GM10847 (cell line): ENCODE results near the gene UBE3C.
A peak's percentile ranks its signal among the peaks of the same experiment; 100 is the strongest.

ENCODE experiments used
- POLR2A ChIP-seq: IDR thresholded peaks from 2 replicates; pipeline ENCODE4 v1.6.1; 2011; ENCODE audit not compliant: insufficient read length; ENCODE audit errors: extremely low read depth

The UBE3C gene

DNA sequence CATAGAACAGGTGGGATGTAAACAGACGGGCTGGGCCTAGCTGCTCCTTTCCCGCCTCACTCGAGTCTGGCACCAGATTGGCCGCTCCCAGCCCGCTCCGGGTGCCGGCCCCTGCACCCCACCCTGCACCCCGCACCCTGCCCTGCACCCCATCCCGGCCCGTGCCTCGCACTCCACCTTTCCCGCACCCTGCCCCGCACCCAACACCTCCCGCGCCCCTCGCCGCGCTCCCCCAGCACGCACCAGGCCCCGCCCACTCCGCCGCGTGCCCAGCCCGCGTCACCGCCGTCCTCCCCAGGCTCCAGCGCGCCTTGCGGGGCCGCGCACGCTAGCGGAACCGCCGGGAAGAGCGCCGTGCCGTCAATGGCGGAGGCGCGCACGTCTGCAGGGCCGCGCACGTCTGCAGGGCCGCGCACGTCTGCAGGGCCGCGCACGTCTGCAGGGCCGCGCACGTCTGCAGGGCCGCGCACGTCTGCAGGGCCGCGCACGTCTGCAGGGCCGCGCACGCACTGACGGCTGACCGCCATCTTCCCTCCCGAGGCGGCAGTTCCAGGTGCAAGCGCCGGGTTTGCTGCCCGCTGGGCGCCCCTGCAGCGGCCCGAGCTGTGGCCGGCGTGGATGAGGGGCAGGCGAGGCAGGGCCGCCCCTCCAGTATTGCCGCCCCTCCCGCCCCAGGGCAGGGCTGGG, at the start of gene UBE3C:
Gene UBE3C (plus strand): TSS at position 503 of the 687 bp plus-strand sequence. CDS start 347 bp downstream, outside the sequence.
- peak; percentile 76 for TF ChIP-seq POLR2A

DNA sequence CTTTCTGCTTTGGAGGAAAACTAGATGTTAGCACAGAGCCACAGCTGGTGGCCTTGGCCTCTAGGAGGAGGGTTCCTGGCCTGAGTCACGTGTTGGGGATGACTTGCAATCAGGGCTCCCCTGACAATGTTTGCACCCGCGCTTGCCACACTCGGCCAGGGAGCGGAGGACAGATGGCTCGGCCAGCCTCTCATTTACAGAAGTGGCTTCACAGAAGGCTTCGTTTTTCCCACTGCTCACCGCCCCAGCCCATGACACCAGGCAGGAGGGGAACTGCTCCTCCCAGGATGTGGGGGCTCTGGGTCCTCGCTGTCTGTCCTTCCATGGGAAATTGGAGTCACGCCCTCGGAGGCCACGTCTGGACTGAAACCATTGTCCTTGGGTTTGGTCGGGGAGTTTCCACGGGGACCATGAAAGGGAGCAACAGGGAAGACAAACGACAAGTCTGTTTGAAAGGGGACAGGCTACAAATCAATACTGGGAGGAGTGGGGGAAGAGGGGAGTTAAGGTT, 49.6 kb upstream of the UBE3C start:
- no peak for TF ChIP-seq POLR2A

- TF ChIP-seq POLR2A, result no peak
Measured at GRCh38 chr7:157090485-157091165, 48.1 kb upstream of the UBE3C start.

GRCh38 chr7:157096286-157097055, 42.3 kb upstream of the UBE3C start:
- TF ChIP-seq POLR2A, result no peak

DNA sequence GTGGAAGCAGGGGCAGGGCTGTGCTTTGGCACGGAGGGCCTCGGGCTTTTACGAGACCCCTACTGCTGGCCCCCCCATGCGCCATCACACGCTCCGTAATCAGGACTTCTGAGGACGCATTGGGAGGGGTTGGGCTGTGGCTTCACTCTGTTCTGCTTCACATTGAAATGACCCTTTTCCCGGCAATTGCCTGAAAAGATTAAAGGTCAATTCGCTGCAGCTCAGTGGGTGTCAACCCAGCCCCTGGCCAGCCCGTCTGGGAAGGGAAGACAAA, 41.7 kb upstream of the UBE3C start:
- no peak for TF ChIP-seq POLR2A

GRCh38 chr7:157097569-157097968, 41.2 kb upstream of the UBE3C start:
- no peak for TF ChIP-seq POLR2A

GRCh38 chr7:157111311-157111710, 27.4 kb upstream of the UBE3C start:
- TF ChIP-seq POLR2A, result no peak

- no peak for TF ChIP-seq POLR2A
Measured at GRCh38 chr7:157112706-157113105, 26.0 kb upstream of the UBE3C start.

- no peak for TF ChIP-seq POLR2A
Measured at GRCh38 chr7:157113607-157114006, 25.1 kb upstream of the UBE3C start.

DNA sequence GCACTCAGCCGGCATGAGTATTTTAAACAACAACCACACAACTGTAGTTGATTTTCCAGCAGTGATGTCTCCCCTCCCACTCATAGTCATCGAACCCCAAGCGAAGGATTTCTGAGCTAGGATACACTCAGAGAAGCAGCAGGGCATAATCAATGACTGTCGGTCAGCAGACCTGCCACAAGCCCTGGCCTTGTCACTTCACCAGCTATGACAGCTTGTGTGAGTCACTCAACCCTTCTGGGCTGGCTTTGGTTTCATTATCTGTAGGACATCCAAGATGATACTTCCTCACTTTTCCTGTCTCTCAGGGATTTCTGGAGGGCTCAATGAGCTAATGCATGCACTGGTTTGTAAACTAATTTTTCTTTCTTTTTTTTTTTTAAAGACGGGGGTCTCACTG, 22.0 kb upstream of the UBE3C start:
- no peak for TF ChIP-seq POLR2A

DNA sequence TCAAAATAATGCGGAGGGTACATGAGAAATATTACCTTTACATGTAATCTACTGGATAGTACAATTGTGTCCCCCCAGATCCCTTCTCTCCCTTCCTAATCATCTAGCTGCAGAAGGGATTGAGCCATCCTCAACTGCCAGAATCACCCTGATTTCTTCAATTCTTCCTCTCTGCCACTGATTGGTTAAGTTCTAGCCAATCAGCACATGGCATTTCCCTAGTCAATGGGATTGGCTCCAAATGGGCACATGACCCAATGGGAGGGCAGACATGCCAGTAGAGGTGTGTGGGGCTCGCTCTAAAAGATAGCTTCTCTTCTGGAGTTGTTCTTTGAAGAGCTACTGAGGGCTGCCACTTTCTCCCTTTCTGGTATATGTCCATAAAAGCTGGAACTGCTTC, 20.9 kb upstream of the UBE3C start:
- no peak for TF ChIP-seq POLR2A

DNA sequence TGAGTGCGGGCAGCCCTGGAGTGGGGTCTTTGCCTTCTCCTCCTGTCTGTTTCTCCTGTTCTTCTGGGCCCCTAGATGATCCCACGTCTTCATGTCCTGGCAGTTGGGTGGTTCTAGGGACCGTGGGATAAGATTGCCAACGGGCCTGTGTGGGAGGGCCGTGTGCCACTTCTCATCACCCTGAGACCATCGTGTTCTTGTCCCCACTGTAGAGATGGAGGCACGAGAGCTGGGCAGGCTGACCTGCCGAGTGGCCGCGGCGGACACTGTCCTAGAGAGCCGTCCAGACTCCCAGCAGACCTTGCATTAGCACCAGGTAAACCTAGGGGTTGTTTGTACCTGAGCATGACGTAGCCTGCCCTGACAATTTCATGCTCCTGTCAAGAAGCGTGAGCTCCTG, 18.5 kb upstream of the UBE3C start:
- TF ChIP-seq POLR2A, result no peak

DNA sequence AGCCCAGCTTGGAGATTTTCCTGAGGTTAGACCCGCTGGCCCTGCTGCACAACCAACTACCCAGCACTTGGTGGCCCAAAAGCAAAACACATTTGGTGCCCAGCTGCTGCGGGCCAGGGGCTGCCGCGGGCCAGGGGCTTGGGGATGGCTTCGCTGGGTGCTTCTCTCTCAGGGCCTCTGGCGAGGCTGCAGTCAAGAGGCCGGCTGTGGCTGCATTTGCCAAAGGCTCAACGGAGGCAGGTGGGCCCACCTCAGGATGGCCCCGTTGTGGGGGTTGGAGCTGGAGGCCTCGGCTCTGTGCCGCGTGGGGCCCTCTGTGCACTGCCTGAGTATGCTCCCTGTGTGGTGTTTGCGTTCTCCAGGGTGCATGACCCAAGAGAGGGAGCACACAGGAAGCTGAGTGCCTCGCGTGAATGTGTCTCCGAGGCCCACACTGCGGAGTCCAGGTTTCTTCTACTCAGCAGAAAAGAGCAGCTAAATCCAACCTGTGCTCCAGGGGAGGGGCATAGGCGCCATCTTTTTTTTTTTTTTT, 17.5 kb upstream of the UBE3C start:
- TF ChIP-seq POLR2A, result no peak

GRCh38 chr7:157122800-157123495, 15.8 kb upstream of the UBE3C start:
- no peak for TF ChIP-seq POLR2A

GRCh38 chr7:157124690-157125089, 14.0 kb upstream of the UBE3C start:
- no peak for TF ChIP-seq POLR2A
